ENCODE results near the gene KIAA0753. TPM values are rescaled to one million over a fixed set of nuclear protein-coding genes. Genes with fewer than 3 reads are reported as not detected.
A peak's percentile ranks its signal among the peaks of the same experiment; 100 is the strongest.

The KIAA0753 gene
- total RNA-seq, 1 experiment from 2014 or later = 6.9 TPM

DNA sequence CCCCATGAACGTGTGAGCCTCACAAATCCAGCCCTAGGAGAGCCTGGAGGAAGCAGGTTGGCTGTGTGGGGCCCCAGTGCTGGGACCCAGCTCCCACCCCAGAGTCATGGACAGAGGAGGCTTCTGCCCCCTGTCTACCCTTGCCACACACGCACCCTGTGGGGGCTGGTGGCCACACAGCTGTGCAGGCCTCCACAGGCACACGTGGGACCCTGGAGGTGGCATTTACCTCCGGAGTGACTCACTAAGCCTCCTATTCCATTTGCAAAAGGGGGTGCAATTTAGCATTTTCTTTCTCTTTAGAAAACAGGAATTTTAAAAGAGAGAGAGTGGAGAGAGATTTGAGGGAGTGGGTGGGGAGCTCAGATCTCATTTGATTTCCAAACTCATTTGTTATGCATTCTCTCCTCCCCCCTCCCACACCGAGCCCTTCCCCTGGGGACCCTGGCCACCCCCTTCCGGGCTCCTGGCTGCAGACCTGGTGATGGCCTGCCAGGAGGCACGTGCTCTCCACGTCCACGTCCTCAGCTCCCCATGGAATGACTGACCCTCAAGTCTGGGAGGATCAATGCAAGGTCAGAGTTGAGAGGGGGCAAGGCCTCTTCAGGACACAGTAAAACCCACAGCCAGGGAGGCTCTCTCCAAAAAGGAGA, 91.0 kb downstream of the KIAA0753 start:
- ChIA-PET POLR2A (ENCODE audit: unreplicated experiment) (no interaction called here), CTCF (no interaction called here)
- TF ChIP-seq EZH2 (IDR thresholded peaks at IDR 0.05; ENCODE audit: low read length, unreplicated experiment) = no peak
- TF ChIP-seq, protein P1, sequence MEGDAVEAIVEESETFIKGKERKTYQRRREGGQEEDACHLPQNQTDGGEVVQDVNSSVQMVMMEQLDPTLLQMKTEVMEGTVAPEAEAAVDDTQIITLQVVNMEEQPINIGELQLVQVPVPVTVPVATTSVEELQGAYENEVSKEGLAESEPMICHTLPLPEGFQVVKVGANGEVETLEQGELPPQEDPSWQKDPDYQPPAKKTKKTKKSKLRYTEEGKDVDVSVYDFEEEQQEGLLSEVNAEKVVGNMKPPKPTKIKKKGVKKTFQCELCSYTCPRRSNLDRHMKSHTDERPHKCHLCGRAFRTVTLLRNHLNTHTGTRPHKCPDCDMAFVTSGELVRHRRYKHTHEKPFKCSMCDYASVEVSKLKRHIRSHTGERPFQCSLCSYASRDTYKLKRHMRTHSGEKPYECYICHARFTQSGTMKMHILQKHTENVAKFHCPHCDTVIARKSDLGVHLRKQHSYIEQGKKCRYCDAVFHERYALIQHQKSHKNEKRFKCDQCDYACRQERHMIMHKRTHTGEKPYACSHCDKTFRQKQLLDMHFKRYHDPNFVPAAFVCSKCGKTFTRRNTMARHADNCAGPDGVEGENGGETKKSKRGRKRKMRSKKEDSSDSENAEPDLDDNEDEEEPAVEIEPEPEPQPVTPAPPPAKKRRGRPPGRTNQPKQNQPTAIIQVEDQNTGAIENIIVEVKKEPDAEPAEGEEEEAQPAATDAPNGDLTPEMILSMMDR (conservative IDR thresholded peaks at IDR 0.05; ENCODE audit: low read depth, low read length) = no peak
- TF ChIP-seq EZH2phosphoT487 (IDR thresholded peaks at IDR 0.05; ENCODE audit: borderline replicate concordance, low read length) = no peak
- peak overlapping the region; percentile 62 for H3K27ac ChIP-seq (ENCODE audit: low read length)
- H3F3A ChIP-seq (ENCODE audit: low read length, unreplicated experiment) = no peaks in the 10 kb centered on the region
- peaks cover 9% of the 10 kb centered on the region; the same call in 1 of the 2 replicates for H3K79me2 ChIP-seq (ENCODE audit: low read length)
- DNase-seq (no peak), ATAC-seq (no peak)
- H3K27me3 ChIP-seq (ENCODE audit: low read length) = no peaks in the 10 kb centered on the region
- H3K4me1 ChIP-seq (ENCODE audit: insufficient read depth, low read length) = peaks cover 51% of the 10 kb centered on the region
- H3K9me3 ChIP-seq (ENCODE audit: low read length) = no peaks in the 10 kb centered on the region
- no peaks in the 10 kb centered on the region for H4K20me1 ChIP-seq (ENCODE audit: low read length)
- H3K9me2 ChIP-seq (replicated peaks; ENCODE audit: low read length) = no peaks in the 10 kb centered on the region
- no peak overlapping the region for H3K4me3 ChIP-seq (ENCODE audit: low read length)
- BruUV-seq (replicated peaks) = no TSS peak
- intact Hi-C loops (cut with micrococcal nuclease) = loop anchor here (5.0 kb wide), 1 partner anchor 42 kb away; no protein-coding TSS in a partner anchor
- H2AFZ ChIP-seq (ENCODE audit: low read length) = no peak overlapping the region
- no peak overlapping the region for H3K4me2 ChIP-seq (ENCODE audit: low read length)
- no peaks in the 10 kb centered on the region for H3K36me3 ChIP-seq (ENCODE audit: low read depth, low read length)
- H3K9ac ChIP-seq (ENCODE audit: low read length) = no peak overlapping the region

GRCh38 chr17:6548578-6549330, 91.8 kb downstream of the KIAA0753 start:
- Histone ChIP-seq H4K20me1 (ENCODE audit: low read length) (no peaks in the 10 kb centered on the region), H3K4me2 (ENCODE audit: low read length) (peak overlapping the region; percentile 13; the same call in 1 of the 2 replicates), H3F3A (ENCODE audit: low read length, unreplicated experiment) (no peaks in the 10 kb centered on the region), H3K4me1 (ENCODE audit: insufficient read depth, low read length) (peaks cover 47% of the 10 kb centered on the region), H3K9me2 (replicated peaks; ENCODE audit: low read length) (no peaks in the 10 kb centered on the region), H3K27ac (ENCODE audit: low read length) (peak overlapping the region; percentile 62), H3K27me3 (ENCODE audit: low read length) (no peaks in the 10 kb centered on the region), H3K4me3 (ENCODE audit: low read length) (no peak overlapping the region), H3K9ac (ENCODE audit: low read length) (no peak overlapping the region), H3K36me3 (ENCODE audit: low read depth, low read length) (no peaks in the 10 kb centered on the region), H2AFZ (ENCODE audit: low read length) (no peak overlapping the region), H3K9me3 (ENCODE audit: low read length) (no peaks in the 10 kb centered on the region), H3K79me2 (ENCODE audit: low read length) (peaks cover 4% of the 10 kb centered on the region; the same call in 1 of the 2 replicates)
- TF ChIP-seq, protein P1 (conservative IDR thresholded peaks at IDR 0.05; ENCODE audit: low read depth, low read length) = no peak
- no peak for TF ChIP-seq EZH2phosphoT487 (IDR thresholded peaks at IDR 0.05; ENCODE audit: borderline replicate concordance, low read length)
- TF ChIP-seq EZH2 (IDR thresholded peaks at IDR 0.05; ENCODE audit: low read length, unreplicated experiment) = no peak
- ChIA-PET CTCF (no interaction called here), POLR2A (ENCODE audit: unreplicated experiment) (no interaction called here)
- DNase-seq (peak; percentile 46), ATAC-seq (peak; percentile 65)
- intact Hi-C loops (cut with micrococcal nuclease) = no loop called here
- no TSS peak for BruUV-seq (replicated peaks)

DNA sequence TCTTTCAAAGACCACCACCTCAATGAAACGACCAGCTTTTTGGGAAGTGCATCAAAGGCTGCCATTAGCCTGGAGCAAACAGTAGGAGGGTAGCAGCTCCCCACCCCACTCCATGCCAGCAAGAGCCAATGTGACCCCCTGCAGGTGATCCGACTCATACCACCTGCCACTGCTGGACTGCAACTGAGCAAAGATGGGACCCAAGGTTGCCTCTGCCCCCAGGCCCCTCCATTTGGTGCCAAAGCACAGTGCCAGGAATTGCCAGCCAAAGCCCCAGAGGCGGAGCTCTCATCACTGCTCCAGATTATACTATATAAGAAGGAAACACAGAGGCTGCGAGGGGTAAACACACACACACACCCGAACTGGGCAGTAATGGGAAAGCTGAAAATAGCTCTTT, 92.5 kb downstream of the KIAA0753 start:
- CTCF ChIA-PET = no interaction called here

More for the DNA sequence above, 92.5 kb downstream of the KIAA0753 start:
- H3K27ac ChIP-seq (ENCODE audit: low read length) = peak overlapping the region; percentile 62
- TF ChIP-seq, protein P1 (conservative IDR thresholded peaks at IDR 0.05; ENCODE audit: low read depth, low read length) = no peak
- TF ChIP-seq EZH2 (IDR thresholded peaks at IDR 0.05; ENCODE audit: low read length, unreplicated experiment) = no peak
- no peak for TF ChIP-seq EZH2phosphoT487 (IDR thresholded peaks at IDR 0.05; ENCODE audit: borderline replicate concordance, low read length)
- H3K4me2 ChIP-seq (ENCODE audit: low read length) = peak overlapping the region; percentile 13; the same call in 1 of the 2 replicates
- no peaks in the 10 kb centered on the region for H4K20me1 ChIP-seq (ENCODE audit: low read length)
- no peaks in the 10 kb centered on the region for H3F3A ChIP-seq (ENCODE audit: low read length, unreplicated experiment)
- H3K9ac ChIP-seq (ENCODE audit: low read length) = no peak overlapping the region
- no peaks in the 10 kb centered on the region for H3K79me2 ChIP-seq (ENCODE audit: low read length)
- POLR2A ChIA-PET (ENCODE audit: unreplicated experiment) = no interaction called here
- no peaks in the 10 kb centered on the region for H3K9me2 ChIP-seq (replicated peaks; ENCODE audit: low read length)
- intact Hi-C loops (cut with micrococcal nuclease) = no loop called here
- no peak overlapping the region for H3K4me3 ChIP-seq (ENCODE audit: low read length)
- no peaks in the 10 kb centered on the region for H3K36me3 ChIP-seq (ENCODE audit: low read depth, low read length)
- H3K4me1 ChIP-seq (ENCODE audit: insufficient read depth, low read length) = peaks cover 39% of the 10 kb centered on the region
- DNase-seq (no peak), ATAC-seq (no peak)
- no peaks in the 10 kb centered on the region for H3K9me3 ChIP-seq (ENCODE audit: low read length)
- no TSS peak for BruUV-seq (replicated peaks)
- no peak overlapping the region for H2AFZ ChIP-seq (ENCODE audit: low read length)
- no peaks in the 10 kb centered on the region for H3K27me3 ChIP-seq (ENCODE audit: low read length)
